Iris pigment epithelial cell (primary cell): ENCODE data around the gene LEPROT.
A peak's percentile ranks its signal among the peaks of the same experiment; 100 is the strongest.

ENCODE experiments used
- DNase-seq: peaks from one replicate; pipeline ENCODE4 v3.0.0-alpha.2; 2011; ENCODE audit warnings: low read depth

The LEPROT gene

GRCh38 chr1:65477414-65478378, 57.2 kb downstream of the LEPROT start:
- peak; percentile 38 for DNase-seq

GRCh38 chr1:65478379-65479026, 58.0 kb downstream of the LEPROT start:
- DNase-seq, result peak; percentile 85

GRCh38 chr1:65479554-65480204, 59.2 kb downstream of the LEPROT start:
- no peak for DNase-seq

DNA sequence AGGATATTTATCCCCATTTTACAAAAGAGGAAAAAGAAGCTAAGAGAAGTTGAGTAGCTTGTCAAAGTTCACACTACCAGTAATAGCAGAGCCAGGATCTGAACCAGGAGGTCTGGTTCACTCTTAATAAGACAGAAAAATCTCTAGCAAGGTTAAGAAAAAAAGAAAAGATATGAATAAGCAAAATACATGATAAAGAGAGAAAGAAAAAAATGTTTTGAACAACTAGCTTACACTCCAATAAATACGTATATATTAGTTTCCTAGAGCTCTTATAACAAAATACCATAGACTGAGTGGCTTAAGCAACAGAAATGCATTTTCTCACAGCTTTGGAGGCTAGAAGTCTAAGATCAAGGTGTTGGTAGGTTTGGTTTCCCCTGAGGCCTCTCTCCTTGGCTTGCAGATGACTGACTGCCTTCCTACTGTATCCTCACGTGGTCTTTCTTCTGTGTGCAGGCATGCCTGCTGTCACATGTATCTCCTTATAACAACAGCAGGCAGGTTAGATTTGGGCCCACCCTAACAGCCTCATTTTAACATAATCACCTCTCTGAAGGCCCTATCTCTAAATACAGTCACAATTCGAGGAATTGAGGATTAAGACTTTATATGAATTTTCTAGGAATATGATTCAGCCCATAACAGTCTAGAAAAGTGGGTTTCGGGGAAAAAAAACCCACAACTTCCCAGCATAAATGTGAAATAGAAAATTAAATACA, 60.4 kb downstream of the LEPROT start:
- DNase-seq, result no peak

DNA sequence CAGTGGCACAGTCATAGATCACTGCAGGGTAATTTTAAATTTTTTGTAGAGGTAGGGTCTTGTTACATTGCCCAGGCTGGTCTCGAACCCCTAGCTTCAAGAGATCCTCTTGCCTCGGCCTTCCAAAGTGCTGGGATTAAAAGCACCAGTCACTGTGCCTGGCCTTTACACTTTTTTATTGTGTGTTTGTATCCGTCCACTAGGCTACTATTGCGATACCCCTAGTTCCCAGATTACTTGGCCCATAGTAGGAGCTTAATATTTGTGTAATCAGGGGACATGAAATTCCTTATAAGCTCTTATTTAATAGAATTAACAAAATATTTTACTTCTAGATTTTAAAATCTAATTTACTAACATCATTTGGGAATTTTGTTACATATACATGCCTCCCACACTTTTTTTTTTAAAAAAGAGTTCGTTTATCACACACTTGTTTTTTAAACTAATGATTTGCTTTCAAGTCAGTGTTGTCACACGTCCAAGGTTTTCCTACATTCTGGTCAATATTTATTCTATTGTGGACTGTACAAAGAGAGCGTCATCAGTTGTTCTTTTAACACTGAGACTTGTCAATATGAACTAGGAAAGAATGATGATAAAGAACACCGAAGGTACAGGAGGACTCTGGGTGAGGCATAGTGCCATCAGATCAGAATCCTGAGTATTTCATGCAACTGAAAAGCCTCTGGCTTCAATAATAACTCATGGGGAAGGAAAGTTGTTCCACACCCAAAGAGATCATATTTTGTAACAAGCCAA, 63.7 kb downstream of the LEPROT start:
- DNase-seq, result no peak
